ENCODE measurements around the gene CNTFR.

The CNTFR gene

GRCh38 chr9:34590381-34591247 is 1.1 kb upstream of the CNTFR start:
- no peak for DNase-seq

- no peak for DNase-seq
Measured at GRCh38 chr9:34588671-34589635, 571 bp downstream of the CNTFR start.

DNA sequence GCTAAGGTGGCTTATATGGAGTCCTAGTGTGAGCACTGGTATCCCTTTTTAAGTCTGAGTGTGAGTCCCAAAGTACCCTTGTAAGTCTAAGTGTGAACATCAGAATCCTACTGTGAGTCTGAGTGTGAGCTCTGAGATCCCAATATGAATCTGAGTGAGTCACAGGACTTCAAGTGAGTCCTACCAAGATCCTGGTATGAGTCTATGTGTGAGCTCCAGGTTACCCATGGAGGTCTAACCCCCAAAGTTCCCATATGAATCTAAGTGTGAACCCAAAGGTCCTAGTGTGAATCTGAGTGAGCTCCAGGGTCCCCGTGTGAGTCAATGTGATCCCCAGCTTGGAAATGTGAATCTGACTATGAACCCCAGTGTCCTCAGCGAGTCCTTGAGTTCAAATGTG is 2.3 kb downstream of the CNTFR start:
- DNase-seq, result no peak

GRCh38 chr9:34585946-34586669 is 3.4 kb downstream of the CNTFR start:
- no peak for DNase-seq

DNA sequence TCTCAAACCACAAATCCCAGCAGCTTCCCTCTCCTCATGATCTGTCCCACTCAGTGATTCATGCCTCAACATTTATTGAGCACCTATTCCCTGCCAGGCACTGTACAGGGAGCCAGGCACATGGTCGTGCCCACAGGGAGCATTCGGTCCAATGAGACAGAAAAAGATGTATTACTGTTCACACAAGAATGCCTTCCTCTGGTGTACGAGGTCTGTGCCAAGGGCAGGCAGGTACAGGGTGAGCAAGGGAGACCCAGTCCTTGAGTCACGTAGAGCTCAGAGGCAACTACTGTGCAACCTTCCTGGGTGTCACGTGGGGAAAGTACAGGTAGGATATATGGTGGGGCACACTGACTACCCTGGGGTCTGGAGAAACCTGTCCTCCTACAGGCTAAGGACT is 4.6 kb downstream of the CNTFR start:
- DNase-seq, result no peak

GRCh38 chr9:34582787-34583186 is 6.7 kb downstream of the CNTFR start:
- no peak for DNase-seq

GRCh38 chr9:34581318-34581717 is 8.2 kb downstream of the CNTFR start:
- DNase-seq, result no peak

DNA sequence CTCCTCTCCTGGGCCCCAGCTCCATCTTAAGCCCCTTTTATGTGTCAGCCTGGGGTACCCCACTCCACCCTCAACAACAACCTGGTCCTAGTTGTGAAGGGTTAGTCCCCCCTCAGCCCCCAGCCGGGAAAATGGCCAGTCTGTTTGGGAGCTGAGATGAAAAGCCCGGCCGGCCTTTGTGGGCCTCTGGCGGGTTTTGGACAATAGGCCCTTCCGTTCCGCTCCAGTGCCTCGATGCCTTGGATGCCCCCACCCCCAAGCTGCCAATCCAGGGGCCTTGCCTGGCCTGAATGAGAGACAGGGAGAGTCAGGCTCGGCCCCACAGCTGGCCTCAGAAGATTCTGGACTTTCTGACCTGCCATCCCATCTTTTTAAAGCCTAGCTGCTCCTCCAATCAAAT is 9.2 kb downstream of the CNTFR start:
- DNase-seq, result no peak

GRCh38 chr9:34579808-34580163 is 9.7 kb downstream of the CNTFR start:
- no peak for DNase-seq

GRCh38 chr9:34579104-34579807 is 10.3 kb downstream of the CNTFR start:
- no peak for DNase-seq

GRCh38 chr9:34578241-34579103 is 11.1 kb downstream of the CNTFR start:
- DNase-seq, result peak; percentile 69

GRCh38 chr9:34577400-34578240 is 11.9 kb downstream of the CNTFR start:
- no peak for DNase-seq

- DNase-seq, result no peak
Measured at GRCh38 chr9:34576597-34577399, 12.7 kb downstream of the CNTFR start.

DNA sequence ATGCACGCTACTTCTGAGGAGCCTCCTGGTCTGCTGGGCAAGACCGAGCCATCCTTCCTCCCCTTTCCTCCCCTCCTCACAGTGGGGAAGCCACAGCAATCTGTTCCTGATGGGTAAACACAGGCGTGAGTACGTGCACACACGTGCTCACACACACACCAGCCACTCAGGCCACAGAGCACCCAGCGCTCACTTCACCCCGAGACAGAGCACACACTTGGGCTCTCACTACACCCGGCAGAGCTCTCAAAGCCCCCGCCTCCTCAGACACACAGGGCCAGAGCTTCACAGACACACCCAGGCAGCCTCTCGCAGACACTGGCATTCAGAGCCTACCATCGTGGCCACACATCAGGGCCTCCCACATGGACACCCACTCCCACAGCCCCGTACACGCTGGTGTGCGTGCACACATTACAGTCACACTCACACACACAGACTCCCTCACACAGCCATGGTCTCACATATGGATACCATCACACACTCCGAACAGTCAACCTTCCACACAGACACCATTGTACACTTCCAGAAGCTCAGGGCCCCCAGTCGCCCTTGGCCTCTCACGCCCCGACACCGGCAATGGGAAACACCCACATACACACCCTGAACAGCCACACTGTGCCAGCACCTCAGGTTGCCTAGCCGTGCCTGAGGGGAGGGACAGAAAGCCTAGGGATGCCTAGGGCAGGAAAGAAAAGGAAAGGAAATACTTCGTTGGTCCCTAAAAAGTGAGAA is 13.5 kb downstream of the CNTFR start:
- no peak for DNase-seq

DNA sequence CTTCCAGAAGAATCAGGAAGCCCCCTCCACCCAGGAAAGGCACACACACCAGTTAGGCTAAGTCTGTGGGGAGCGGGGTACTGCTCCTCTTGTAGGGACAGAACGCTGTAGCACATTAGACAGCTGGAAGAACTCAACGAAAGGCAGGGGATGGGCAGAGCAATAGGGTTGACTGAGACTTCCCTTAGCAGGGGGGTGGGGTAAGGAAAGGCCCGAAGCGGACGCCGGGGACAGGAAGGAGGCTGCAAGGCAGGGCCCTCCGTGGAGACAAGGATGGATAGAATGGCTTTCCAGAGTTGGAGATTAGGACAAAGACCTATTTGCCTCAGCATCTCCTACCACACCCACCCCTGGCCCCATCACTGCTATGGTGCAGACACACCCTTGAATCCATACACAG is 14.3 kb downstream of the CNTFR start:
- no peak for DNase-seq

DNA sequence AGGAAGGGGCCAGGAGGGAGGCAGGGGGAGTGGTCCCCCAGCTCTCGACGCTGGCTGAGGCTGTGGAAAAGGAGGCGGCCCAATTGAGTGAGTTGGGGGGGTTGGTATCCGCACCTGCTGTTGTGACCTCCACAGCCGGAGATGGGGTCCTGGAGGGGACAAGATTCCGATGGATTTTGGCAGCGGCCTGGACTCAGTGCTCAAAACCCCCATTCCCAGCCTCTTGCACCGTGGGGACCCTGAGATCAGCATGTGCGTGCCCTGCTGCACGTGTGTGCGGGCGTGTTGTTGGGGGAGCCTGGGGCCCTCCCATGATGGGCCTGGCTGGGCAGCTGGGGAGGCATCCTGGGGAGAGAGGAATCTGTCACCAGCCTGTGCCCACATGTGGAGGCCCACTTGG is 15.0 kb downstream of the CNTFR start:
- DNase-seq, result no peak

DNA sequence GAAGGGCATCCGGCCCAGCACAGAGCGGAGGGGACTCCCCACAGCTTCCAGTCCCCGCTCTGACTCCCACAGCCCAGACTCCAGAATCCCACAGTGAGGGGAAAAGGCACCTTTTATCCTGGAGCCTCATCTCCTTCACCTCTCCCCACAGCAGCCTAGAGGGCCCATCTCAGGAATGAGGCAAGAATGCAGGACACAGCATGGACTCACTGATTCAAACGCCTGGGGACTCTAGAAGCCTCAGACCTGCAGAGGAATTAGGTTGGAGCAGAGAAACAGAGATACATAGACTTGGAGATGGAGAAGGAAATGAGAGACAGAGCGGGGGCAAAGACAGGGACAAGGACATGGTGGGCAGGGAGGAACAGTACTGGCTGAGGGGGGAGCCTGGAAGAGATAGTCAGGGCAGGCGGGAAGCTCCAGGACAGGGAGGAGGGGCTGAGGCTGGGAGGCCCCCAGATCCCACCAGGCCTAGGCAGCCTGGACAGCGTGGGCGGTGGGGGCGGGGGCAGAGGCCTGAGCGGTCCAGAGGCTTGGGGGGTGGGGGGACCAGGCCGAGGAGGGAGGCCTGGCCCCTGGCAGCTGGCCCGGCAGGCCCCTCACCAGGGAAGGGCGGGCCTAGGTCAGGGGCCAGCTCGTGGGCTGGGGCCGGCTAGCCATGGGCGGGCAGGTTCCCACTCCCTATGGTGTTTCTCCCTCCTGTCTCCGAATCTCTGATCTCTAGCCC is 15.8 kb downstream of the CNTFR start:
- DNase-seq, result no peak

GRCh38 chr9:34572628-34573027 is 16.9 kb downstream of the CNTFR start:
- DNase-seq, result no peak

All from EL (cell line).